NCI-H2107 treated with DMSO at 0.1 percent for 48 hours (cell line): ENCODE results near the gene FOXL2NB.

Source experiments
- DNase-seq: peaks from one replicate; lab custom pipeline; 2025; ENCODE audit not compliant: unreplicated experiment; lab: John Stamatoyannopoulos, UW

FOXL2NB gene

GRCh38 chr3:138944929-138945708 is 1.9 kb upstream of the FOXL2NB start:
- no peak for DNase-seq

GRCh38 chr3:138945709-138946662 is 1.0 kb upstream of the FOXL2NB start:
- peak; percentile 22 for DNase-seq

GRCh38 chr3:138947495-138948121 is 591 bp downstream of the FOXL2NB start:
- no peak for DNase-seq

- no peak for DNase-seq
Measured at GRCh38 chr3:138948371-138949001, 1.5 kb downstream of the FOXL2NB start.

GRCh38 chr3:138949002-138949418 is 2.0 kb downstream of the FOXL2NB start:
- DNase-seq: no peak

- DNase-seq: no peak
Measured at GRCh38 chr3:138949445-138950005, 2.5 kb downstream of the FOXL2NB start.

- no peak for DNase-seq
Measured at GRCh38 chr3:138950006-138950644, 3.1 kb downstream of the FOXL2NB start.

- no peak for DNase-seq
Measured at GRCh38 chr3:138950701-138951100, 3.7 kb downstream of the FOXL2NB start.

- DNase-seq: no peak
Measured at GRCh38 chr3:138960417-138960852, 13.4 kb downstream of the FOXL2NB start.

- DNase-seq: no peak
Measured at GRCh38 chr3:138962854-138963560, 16.0 kb downstream of the FOXL2NB start.

- no peak for DNase-seq
Measured at GRCh38 chr3:138964264-138964663, 17.2 kb downstream of the FOXL2NB start.

- no peak for DNase-seq
Measured at GRCh38 chr3:138964923-138965322, 17.9 kb downstream of the FOXL2NB start.

- no peak for DNase-seq
Measured at GRCh38 chr3:138971766-138972320, 24.8 kb downstream of the FOXL2NB start.

- no peak for DNase-seq
Measured at GRCh38 chr3:138972941-138973340, 25.9 kb downstream of the FOXL2NB start.

GRCh38 chr3:138974462-138974861 is 27.4 kb downstream of the FOXL2NB start:
- no peak for DNase-seq

- DNase-seq: no peak
Measured at GRCh38 chr3:138975351-138975750, 28.3 kb downstream of the FOXL2NB start.

- DNase-seq: no peak
Measured at GRCh38 chr3:138976047-138976446, 29.0 kb downstream of the FOXL2NB start.

- DNase-seq: no peak
Measured at GRCh38 chr3:138984816-138985215, 37.8 kb downstream of the FOXL2NB start.

- no peak for DNase-seq
Measured at GRCh38 chr3:138985932-138986331, 38.9 kb downstream of the FOXL2NB start.
